ENCODE results near the gene NETO1.

Gene NETO1

GRCh38 chr18:72768681-72769229 lies 99.0 kb downstream of the NETO1 start:
- in situ Hi-C loops (cut with HindIII; ENCODE audit: low pct_ligation_motif_present, low pct_unique_long_range_greater_than_20kb, low sequenced_read_pairs) = no loop called here
- no peak for DNase-seq

GRCh38 chr18:72762515-72763122 lies 105.2 kb downstream of the NETO1 start:
- peak; percentile 65 for DNase-seq

GRCh38 chr18:72752220-72752619 lies 115.6 kb downstream of the NETO1 start:
- DNase-seq = no peak
- in situ Hi-C loops (cut with HindIII; ENCODE audit: low pct_ligation_motif_present, low pct_unique_long_range_greater_than_20kb, low sequenced_read_pairs) = no loop called here

More at GRCh38 chr18:72762515-72763122, 105.2 kb downstream of the NETO1 start:
- in situ Hi-C loops (cut with HindIII; ENCODE audit: low pct_ligation_motif_present, low pct_unique_long_range_greater_than_20kb, low sequenced_read_pairs) = no loop called here

GRCh38 chr18:72742002-72742401 lies 125.8 kb downstream of the NETO1 start:
- DNase-seq = no peak
- in situ Hi-C loops (cut with HindIII; ENCODE audit: low pct_ligation_motif_present, low pct_unique_long_range_greater_than_20kb, low sequenced_read_pairs) = no loop called here

- in situ Hi-C loops (cut with HindIII; ENCODE audit: low pct_ligation_motif_present, low pct_unique_long_range_greater_than_20kb, low sequenced_read_pairs) = no loop called here
- DNase-seq = peak; percentile 22
These were observed 129.7 kb downstream of the NETO1 start for GRCh38 chr18:72738136-72738535.

DNA sequence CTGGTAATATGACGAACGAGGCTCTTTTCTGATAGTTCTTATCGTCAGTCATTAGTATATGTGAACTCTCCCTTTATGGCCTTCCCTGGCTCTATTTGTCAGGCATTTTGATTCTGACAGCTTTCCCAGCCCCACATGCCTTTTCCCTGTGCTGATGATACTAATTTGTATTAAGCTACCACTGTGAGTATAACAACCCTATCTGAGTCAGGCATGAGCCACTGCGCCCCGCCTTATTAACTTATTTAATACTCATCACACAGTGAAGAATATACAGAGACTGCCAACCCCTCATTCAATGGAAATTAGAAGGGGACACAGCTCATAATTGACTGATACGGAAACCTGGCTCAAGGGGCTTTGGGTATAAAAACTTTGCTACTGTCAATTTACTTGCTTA lies 140.0 kb downstream of the NETO1 start:
- DNase-seq = no peak
- in situ Hi-C loops (cut with HindIII; ENCODE audit: low pct_ligation_motif_present, low pct_unique_long_range_greater_than_20kb, low sequenced_read_pairs) = no loop called here

DNA sequence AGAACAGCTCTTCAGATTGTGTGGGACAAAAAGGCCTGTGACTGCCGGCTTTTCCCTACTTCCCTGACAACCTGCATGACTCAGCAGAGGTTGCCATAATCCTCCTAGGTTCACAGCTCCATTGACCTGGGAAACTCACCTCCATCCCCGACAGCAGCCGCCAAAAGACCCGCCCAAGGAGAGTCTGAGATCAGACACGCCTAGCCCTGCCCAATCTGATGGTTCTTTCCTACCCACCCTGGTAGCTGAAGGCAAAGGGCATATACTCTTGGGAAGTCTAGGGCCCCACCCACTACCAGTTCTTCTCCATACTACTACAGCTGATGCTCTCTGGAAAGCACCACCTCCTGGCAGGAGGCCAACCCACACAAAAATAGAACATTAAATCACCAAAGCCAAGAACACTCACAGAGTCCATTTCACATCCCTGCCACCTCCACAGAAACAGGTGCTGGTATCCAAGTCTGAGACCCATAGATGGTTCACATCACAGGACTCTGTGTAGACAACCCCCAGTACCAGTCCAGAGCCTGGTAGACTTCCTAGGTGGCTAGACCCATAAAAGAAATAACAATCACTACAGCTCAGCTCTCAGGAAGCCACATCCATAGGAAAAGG lies 140.6 kb downstream of the NETO1 start:
- no peak for DNase-seq
- in situ Hi-C loops (cut with HindIII; ENCODE audit: low pct_ligation_motif_present, low pct_unique_long_range_greater_than_20kb, low sequenced_read_pairs) = no loop called here

GRCh38 chr18:72726201-72726600 lies 141.6 kb downstream of the NETO1 start:
- in situ Hi-C loops (cut with HindIII; ENCODE audit: low pct_ligation_motif_present, low pct_unique_long_range_greater_than_20kb, low sequenced_read_pairs) = no loop called here
- no peak for DNase-seq

GRCh38 chr18:72721330-72721729 lies 146.5 kb downstream of the NETO1 start:
- DNase-seq = no peak
- in situ Hi-C loops (cut with HindIII; ENCODE audit: low pct_ligation_motif_present, low pct_unique_long_range_greater_than_20kb, low sequenced_read_pairs) = no loop called here

DNA sequence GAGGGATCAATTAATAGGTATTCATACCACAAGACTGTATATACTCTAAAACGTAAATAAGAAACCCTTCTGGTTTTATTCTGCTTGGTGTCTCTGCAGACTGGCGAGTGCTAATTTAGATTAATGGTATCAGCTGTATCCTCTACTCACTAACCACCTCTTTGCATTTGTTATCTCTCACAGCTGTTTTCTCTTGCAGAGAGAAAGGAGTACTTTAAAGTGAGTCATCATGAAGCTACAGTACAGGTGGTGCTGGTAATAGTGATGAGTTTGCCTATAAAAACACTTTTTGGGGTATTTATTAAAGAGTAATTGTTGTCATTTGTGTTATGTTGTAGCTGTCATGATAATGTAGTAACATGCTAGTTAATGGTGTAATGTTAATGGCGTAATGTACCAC lies 147.7 kb downstream of the NETO1 start:
- DNase-seq = no peak
- in situ Hi-C loops (cut with HindIII; ENCODE audit: low pct_ligation_motif_present, low pct_unique_long_range_greater_than_20kb, low sequenced_read_pairs) = no loop called here

DNA sequence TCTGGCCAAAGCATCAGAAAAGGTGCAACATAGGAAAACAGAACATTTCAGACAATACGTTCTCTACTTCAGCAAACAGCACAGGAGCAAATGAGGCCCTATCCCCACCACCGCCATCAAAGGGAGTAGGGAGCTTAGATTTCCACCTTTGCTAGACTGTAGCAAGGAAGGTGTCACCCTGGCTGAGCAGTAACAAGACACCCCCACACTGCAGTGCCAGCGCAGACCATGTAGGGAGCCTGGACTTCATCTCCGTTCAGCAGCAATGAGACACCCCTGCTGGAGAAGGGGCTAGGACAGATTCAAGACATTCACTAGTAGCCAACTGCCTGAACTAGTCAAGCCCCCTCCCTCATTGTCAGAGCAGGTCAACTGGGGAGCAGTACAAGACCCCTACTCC lies 163.6 kb downstream of the NETO1 start:
- DNase-seq = no peak
- in situ Hi-C loops (cut with HindIII; ENCODE audit: low pct_ligation_motif_present, low pct_unique_long_range_greater_than_20kb, low sequenced_read_pairs) = no loop called here

DNA sequence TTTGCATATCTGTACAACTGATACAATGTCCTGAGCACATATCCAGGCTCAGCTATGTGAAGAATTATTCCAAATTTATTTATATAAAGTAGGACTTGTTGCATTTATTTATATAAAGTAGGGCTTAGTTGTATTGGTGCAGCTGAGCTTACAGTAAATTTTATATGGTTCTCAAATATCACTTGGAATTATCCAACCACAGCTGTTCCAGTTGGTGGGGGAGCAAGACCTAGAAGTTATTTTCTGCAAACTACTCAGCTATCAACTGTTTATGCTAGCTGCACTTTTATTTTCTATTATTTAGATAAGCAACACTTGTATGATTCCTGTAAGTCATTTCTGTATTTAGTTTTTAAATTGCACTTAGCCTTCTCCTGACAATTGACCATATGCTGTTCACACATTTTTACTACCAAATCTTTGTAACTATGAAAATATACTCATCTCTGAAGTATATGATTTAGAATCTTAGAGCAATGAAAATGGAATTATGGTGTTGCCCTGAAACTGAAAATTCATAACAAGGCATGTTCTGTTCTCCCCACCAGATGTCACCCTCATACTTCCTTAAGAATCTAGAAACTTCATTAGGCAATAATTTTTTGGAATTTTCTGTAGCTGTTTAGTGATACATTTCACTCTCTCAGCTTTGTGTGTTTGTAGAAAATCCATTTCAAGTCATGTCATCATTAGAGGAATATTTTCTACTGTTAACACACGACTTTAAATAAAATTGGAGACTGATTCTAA lies 166.7 kb downstream of the NETO1 start:
- peak; percentile 30 for DNase-seq
- in situ Hi-C loops (cut with HindIII; ENCODE audit: low pct_ligation_motif_present, low pct_unique_long_range_greater_than_20kb, low sequenced_read_pairs) = no loop called here

GRCh38 chr18:72697706-72698105 lies 170.1 kb downstream of the NETO1 start:
- DNase-seq = no peak
- in situ Hi-C loops (cut with HindIII; ENCODE audit: low pct_ligation_motif_present, low pct_unique_long_range_greater_than_20kb, low sequenced_read_pairs) = no loop called here

- no peak for DNase-seq
- in situ Hi-C loops (cut with HindIII; ENCODE audit: low pct_ligation_motif_present, low pct_unique_long_range_greater_than_20kb, low sequenced_read_pairs) = no loop called here
These were observed 175.2 kb downstream of the NETO1 start for GRCh38 chr18:72692595-72692994.
